GM19452 (cell line): ENCODE measurements around the gene SP6.

ENCODE experiments used
- ATAC-seq: cut with Tn5 transposase; IDR thresholded peaks from one replicate; pipeline ENCODE4 v1.9.1; 2021; ENCODE audit not compliant: unreplicated experiment

The SP6 gene

GRCh38 chr17:47838636-47839035 lies 12.3 kb downstream of the SP6 start:
- ATAC-seq: no peak

DNA sequence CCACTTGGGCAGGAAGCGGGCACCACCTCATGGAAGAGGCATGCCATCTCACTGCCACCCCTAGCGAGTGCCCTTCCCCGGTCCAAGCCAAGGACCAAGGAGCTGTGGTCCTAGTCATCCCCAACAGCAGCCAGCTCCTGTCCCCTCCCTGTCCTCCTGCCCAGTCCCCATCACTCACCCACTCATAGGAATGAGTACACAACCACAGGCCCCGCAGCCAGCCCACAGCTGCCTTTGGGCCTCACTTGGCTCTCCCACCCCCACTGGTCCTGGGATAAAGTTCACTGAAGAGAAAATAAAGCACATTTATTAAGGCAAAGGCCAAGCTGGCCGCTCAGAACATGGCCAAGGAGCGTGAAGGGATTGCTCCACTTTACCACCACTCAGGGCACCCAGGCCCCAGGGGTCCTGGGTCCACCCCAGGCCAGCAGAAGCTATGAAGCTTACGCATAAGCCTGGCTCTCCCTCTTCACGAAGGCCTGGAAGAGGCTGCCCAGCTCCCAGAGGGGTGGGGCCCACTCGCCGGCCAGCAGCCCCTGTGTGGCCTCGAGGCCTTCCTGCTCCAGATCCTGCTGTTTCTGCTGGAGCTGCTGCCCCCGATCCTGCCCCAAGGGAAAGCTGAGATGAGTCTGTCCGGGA lies 13.4 kb downstream of the SP6 start:
- no peak for ATAC-seq

DNA sequence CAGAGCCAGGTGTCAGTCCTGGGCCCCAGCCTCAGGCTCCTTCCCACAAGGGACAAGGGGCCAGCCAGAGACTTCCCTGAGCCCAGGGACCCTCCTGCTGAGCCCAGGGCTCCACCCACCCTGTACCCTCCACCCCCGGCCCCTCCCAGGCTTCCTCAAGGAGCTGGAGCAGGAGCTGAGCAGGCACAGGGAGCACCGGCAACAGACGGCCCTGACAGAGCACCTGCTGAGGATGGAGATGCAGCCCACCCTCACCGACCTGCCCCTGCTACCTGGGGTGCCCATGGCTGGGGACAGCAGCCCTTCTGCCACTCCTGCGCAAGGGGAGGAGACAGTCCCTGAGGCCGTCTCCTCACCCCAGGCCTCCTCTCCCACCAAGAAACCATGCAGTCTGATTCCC lies 14.4 kb downstream of the SP6 start:
- no peak for ATAC-seq

- no peak for ATAC-seq
Observed at GRCh38 chr17:47834756-47835155, 16.2 kb downstream of the SP6 start.

DNA sequence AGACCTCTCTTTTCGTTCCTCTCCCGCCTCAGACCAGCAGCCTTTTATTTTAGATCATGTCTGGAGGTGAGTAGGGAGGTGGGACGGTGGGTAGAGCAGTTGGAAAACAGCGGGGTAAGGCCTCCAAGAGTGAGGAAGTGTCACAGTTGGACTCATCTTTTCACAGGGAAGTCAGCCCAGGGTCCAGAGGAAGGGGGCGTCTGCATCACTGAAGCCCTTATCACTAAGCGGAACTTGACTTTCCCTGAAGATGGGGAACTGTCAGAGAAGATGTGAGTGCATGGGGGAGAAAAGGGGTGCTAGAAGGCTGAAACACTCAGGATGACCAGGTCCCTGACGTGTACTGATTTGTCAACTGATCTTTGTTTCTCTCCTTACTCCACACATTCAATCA lies 19.0 kb downstream of the SP6 start:
- ATAC-seq: no peak

DNA sequence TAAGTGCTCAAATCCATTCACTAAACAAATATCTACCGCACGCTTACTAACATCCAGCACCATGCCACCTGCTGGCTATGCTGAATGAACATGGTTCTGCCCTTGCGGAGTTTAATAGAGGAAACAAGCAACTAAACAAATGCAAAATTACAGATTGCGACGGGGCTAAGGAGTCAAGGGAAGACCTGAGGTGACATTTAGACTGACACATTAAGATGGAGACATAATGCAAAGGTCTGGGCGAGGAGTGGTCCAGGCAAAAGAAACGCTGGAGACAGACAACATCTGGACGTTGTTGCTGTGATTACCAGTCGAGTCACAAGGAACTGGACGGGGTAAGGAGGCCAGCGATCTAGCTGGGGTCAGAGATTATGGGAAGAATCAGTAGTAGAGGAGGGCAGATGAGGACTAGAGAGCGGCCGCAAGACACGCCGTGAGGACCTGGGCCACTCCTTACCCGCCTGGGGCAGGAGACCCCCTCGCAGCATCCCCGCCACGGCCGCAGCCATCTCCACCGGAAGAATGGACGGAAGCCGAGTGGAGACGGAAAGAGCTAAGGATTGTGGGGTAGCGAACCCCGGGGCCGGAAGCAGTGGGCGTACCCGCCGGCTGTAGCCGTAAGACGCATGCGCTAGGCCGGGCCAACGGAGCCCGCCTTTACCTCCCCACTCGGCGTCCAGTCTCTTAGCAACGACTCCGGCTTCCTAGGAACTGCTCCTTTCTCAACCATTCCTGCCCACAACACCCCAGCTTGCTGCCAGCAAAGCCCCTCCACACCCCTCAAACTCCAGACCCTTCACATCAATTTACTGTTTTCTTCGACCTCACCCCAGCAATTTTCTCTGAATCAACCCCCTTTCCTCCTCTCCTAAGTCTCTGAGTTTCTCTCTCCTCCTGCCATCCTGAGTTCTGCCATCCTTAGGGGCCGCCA lies 19.7 kb downstream of the SP6 start, which contains the start of the genes LRRC46 and MRPL10:
Gene LRRC46 (plus strand): TSS at position 668 of the 931 bp plus-strand sequence. CDS start 320 bp downstream, outside the sequence.
Gene MRPL10 (minus strand): TSS at position 539 of the 931 bp plus-strand sequence. CDS start 30 bp downstream, at position 509.
- peak; percentile 79 for ATAC-seq

DNA sequence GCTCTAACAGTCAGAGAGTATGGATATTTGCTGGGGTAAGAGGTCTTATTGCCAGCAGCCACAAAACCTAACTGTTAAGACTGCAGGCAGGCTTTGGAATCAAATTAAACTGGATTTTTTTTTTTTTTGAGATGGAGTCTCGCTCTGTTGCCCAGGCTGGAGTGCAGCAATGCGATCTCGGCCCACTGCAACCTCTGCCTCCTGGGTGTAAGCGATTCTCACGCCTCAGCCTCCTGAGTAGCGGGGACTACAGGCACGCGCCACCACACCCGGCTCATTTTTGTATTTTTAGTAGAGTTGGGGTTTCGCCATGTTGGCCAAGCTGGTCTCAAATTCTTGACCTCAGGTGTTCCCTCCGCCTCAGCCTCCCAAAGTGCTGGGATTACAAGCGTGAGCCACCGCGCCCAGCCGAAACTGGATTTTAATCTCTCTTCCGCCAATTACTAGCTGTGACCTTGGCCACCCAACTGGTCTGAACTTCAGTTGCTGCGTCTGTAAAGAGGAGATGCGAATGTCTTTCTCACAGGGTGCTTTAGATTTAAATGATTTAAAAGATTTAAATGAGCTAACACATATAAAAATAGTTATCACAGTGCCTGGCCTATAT lies 20.5 kb downstream of the SP6 start:
- no peak for ATAC-seq

DNA sequence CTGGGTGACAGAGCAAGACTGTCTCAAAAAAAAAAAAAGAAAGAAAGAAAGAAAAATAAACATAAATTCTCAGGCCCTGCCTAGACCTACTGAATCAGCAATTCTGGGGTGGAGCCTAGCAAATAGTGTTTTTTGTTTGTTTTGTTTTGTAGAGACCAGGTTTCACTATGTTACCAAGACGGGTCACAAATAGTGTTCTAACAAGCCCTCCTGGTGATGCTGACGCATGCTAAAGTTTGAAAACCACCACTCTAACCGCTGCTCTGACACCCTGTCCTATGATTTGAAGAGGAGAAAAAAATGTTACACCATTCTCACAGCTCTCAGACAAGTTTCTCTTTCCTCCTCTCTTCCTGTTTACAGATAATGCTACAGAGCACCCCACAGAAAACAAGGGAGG lies 21.1 kb downstream of the SP6 start:
- ATAC-seq: no peak

DNA sequence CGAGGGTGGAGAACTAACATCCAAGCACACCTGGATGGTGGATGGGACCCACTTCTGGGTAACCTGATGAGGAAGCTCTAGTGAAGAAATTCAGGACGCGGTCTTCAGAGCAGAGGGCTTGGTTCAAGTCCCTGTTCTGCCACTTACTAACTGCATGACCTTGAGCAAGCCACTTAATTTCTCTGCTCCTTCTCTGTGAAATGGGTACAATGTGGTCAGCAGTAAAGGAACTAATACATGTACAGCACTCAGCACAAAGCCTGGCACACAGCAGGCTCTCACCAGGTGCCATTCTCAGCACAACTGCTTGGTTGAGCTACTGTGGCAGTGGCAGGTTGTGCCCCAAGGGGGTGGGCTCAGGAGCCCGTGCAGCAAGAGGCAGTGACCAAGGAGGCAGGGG lies 27.4 kb downstream of the SP6 start:
- ATAC-seq: no peak

DNA sequence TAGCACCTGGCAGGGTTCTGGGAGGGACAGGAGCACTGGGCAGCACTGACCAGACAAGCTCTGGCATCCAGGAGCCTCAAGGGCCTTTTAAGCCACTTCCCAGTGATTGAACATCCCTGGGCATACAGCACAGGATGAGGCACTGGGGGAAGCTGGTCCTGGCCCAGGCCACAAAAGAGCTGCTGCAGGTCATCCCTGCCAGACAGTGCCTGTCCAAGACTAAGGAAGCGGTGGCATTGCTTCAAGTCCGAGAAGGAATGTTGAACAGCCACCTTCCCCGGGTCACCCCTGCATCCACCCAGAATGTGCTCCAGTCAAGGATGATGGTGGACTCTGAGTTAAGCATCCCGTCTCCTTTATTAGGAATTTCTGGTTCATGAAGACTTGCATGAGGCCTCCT lies 28.2 kb downstream of the SP6 start:
- no peak for ATAC-seq

DNA sequence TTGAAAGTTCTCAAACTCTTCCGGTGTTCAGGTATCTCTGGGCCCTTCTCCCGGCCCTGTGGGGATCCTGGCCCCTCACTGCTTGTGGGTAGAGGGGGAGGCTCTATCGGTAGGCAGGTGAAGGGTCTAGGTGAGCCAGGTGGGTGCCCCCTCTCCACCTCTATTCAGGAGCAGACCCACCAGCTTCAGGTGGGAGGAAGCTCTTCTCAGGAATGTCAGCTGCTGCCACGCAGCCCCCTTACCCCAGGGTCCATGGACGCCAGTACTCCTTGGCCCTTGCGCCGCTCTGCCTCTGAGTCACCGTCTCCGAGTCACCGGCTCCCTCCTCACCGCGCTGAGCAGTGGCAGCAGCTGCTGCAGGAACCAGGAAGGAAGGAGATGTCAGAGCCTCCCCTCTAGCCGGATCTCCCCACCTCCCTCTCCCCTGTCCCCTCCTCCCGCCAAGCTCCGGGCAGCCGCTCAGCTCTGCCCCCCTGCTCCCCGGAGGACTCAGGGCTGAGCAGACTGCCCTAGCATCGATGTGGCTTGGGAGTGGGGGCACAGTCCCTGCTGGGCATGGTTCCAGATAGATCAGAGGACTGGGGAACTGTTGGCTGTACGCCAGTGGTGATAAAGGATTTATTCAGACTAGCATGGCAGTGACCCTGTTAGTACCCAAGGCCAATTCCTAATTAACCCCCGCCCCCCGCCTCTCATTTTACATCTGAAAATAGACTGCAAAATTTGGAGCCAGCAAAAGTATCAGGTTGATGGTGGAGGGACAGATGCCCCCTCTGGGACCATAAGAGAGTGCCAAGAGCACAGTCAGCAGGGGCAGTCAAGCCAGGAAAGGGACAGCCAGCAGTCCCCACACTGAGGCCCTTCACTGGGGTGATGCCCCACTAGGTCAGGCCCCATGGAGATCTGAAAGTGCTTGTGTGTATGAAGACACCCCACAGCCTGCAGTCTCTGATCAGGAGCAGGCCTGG lies 29.3 kb downstream of the SP6 start, which contains the start of gene OSBPL7:
Gene OSBPL7 (minus strand): TSS at position 371 of the 968 bp plus-strand sequence. CDS start 1,516 bp downstream, outside the sequence.
- ATAC-seq: peak; percentile 79

DNA sequence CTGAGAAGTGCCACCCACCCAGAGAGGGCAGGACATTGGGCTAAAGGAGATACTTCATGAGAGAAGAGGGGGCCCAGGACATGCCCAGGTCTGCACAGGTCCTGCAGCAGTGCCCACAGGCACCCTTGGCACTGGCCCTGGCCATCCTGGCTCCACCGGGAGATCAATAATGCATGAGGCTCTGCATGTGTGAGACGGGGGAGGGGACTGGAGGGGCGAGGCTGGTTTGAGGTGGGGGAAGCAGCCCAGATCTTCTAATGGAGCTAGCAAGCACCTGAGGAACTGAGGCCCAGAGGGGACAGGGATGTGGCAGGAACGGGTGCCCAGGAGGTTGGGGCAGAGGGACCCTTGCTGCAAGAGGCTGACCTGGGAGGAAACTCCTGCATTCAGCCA lies 29.9 kb downstream of the SP6 start:
- ATAC-seq: no peak

GRCh38 chr17:47820033-47820789 lies 30.8 kb downstream of the SP6 start:
- no peak for ATAC-seq

DNA sequence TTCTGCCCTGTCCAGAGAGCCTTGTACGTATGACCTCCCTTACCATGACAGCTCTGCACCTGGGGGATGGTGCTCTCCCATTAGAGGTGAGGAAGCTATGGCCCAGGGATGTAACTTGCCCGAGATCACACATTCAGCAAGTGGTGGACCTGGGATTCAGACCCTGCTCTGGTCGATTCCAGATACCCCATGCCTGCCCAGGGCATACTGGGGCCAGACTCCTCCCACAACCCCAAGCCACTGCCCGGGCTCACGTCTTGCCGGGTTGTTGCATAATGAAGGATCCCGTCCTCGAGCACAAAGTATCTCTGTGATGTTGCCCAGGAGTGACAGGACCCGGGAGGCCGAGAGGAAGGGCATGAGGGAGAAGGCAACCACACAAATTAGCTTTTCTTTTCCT lies 31.5 kb downstream of the SP6 start:
- ATAC-seq: no peak

DNA sequence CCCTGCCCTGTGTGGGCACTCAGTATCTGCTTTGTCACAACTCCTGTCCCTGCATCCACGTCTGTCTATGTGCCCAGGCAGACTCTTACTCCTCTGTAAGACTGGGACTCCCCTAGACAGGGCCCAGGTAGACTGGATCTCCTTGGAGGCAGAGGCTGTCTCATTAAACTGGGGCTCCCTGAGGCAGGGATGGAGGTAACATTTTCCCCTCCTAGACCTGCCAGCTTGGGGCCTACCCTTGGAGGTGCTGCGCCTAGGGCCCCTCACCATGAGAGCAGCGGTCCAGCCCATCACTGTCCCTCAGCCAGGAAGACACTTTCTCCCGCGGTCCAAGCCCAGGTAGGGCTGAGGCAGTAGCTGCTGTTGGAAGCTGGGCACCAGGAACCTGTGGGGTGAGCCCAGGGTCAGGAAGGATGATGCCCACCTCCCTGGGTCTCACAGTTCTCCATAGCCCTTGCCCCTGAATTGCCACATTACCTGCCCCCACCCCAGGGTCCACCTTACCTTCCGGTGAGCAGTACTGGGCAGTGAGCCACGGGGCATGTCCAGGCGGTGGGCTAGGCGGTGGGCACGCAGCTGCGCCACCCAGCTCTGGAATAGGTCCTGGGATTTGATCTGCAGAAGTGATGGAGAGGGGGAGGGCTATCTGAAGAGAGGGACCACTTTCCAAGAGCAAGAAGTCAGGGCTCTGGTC lies 32.8 kb downstream of the SP6 start:
- no peak for ATAC-seq

GRCh38 chr17:47816947-47817346 lies 34.0 kb downstream of the SP6 start:
- no peak for ATAC-seq

DNA sequence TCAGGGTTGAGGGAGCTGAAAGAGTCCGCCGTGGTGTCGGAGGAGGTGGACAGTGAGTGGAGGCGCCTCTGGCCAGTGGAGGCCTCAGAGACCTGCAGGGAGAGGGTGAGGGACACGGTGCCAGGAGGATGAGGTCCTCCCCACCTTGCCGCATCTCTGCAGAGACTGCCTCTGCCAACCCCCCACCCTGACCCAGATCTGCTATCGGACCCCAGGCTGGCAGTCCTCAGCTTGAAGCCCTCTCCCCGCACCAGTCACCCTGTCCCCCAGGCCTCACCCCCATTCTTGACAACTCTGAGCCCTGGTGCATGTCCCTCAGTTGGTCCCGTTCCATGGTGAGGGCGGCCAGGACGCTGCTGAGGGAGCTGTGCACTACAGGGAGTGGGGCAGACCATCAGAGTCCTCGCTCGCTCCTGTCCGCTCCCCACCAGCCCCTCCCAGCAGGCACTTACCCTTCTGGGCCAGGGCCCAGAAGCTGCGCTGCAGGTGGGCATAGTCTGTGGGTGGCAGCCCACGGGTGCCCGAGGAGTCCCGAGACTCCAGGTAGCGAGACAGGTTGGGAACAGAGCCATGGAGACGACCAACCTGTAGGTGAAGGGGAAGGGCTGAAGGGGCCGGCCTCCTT lies 34.7 kb downstream of the SP6 start:
- ATAC-seq: no peak

- ATAC-seq: no peak
Observed at GRCh38 chr17:47815106-47815918, 35.7 kb downstream of the SP6 start.
